Stimulated activated CD4-positive, alpha-beta T cell treated with anti-CD3 and anti-CD28 coated beads, TNF-alpha, amount 100 ng/mL, for 4 hours (primary cell): Measurements from ENCODE around the gene RADIL.
A peak's percentile ranks its signal among the peaks of the same experiment; 100 is the strongest.

Source experiments
- DNase-seq, 3 experiments: peaks; one replicate each; pipeline ENCODE4 v3.0.0-alpha.2; 2020; ENCODE audit warnings: low read depth in 3 of 3

Gene RADIL

DNA sequence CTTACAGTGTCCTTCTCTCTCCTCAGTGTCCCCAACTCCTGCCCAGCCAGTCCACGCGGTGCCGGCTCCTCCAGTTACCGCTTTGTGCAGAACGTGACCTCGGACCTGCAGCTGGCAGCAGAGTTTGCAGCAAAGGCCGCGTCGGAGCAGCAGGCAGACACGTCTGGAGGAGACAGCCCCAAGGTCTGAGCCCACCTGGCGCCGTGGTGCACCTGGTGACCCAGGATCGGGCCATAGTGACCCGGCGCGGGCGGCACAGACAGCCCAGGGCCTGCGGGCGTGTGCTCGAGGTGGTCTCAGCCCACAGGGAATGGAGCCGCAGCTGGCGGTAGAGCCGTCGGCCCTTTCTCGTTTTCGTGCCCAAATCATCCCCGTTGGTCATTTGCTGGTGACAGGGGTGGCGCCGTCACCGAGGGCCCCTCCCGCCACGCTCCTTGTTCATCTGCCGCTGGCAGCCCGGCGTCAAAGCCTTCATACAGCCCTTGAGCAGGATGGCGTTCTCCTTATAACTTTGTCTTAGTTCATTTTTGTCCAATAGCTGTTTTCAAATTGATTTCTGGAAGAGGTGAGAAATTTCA lies 129.0 kb downstream of the RADIL start:
- DNase-seq: no peak

DNA sequence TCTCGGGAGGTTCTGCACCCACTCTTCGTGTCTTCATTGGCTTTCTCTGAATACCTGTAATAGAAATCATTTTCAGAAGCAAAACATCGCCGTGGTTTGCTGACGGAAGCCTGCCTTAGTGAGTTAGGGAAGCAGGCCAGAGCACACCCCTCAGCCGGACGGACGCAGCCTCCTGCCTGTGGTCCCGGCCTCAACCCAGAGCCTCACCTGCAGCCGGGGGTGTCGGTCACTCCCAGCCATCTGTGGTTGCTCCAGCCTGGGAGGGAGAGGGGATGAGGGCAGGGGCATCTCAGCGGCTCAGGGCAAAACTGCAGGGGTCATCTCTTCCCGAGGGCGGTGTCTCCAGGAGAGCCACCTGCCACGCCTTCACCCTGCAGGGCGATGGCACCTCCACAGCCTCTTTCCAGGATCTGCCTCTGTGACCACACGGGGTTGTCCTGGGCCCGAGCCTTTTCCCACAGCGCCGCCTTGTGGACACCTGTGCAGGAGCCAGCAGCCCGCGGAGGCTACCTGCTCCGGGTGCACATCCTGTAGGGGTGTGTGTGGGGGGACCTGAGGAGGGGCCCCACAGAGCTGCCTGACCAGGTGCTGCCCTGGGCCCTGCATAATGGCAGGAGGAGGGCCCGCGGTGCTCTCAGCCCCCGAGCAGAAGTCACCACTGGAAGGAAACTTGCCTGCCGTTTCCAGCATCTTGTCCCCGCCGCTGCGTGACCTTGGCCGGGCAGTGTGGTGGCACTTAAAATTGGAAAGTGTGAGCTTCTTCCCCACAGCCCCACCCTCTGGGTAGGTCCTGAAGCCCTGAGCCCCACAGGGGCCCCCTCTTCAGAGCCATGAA lies 129.7 kb downstream of the RADIL start:
- DNase-seq: peak; percentile 67 to 79 (median 75)

DNA sequence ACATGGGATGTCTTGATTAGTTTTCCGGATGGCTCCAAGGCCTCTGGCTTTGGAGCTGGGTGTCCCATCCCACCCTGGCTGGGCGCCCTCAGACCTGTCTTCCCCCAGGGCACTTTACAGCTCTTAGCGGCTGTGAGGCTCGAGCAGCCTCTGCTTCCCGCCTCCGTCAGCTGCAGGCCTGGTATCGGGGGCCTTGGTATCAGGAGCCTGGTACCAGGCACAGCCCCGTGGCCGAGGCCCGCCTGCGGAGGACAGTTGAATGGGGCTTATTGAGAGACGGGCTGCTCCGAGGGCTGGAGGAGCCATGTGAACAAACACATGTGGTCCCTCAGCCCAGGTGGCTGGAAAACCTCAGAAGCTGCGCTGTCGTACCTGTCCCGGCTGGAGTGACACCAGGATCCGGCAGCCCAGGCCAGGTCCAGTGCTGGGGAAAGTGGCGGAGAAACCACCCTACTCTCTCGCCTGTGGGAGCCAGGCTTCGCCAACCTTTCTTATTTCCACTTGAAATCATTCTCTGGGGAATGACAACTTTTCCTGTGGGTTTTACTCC lies 132.0 kb downstream of the RADIL start:
- DNase-seq: no peak

DNA sequence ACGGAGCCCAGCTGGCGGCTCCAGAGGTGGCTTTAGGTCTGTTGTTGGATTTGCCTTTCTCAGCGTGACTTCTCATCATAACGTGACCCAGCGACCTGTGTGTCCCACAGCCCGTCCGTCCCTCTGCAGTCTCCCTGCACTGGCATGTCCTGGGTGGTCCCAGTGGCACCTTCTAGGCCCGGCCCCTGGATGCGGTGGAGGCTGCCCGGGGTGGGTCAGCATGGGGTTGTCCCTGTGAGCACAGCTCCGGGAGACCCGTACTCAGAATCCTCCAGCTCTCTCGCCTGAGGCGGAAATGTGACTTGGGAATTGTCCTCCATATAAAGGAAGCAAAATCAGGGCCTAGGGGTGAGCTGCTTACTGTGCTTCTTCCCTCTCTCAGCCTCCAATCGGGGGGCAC lies 133.7 kb downstream of the RADIL start:
- DNase-seq: no peak

DNA sequence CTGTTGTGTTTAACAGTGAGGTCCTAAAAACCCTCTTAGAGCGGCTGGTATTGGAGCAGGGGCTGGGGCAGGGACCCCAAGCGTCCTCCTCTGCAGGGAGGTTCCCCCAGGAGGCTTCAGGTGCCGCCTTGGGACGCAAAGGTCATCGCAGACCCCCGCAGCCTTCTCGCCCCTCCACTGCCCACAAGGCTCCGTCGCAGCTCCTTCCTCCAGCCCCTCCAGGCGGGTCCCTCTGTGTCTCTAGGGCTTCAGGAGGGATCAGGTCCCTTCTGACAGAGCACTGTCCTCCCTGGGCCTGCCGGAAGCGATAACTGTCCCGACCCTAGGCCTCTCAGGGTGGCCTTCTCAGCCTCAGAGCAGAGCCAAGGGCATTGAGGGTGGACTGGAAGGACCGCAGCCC lies 134.2 kb downstream of the RADIL start:
- DNase-seq: no peak
